IMR-90 (cell line): ENCODE results near the gene PPP1R17. TPM values are rescaled to one million over a fixed set of nuclear protein-coding genes. Genes with fewer than 3 reads are reported as not detected.

Experiments used
- ATAC-seq: fragments of 200-7000 bp; cut with Tn5 transposase; 2 replicates; pipeline ENCODE4 v1.9.1; 2020; ENCODE audit warnings: low read depth, mild to moderate bottlenecking, moderate library complexity
- BruUV-seq: library from RNA; stranded (reverse); fragments of 400-500 nt; replicated peaks from 2 replicates; lab custom pipeline; 2021; lab: Mats Ljungman, UMichigan
- CTCF ChIA-PET: fragments of 300-600 bp; formaldehyde crosslinking; extraction: SDS; loops from one replicate; lab custom pipeline; 2021; ENCODE audit warnings: antibody characterized with exemption; lab: Yijun Ruan, JAX
- POLR2A ChIA-PET: fragments of 300-600 bp; sonication (Branson Sonifier 250); formaldehyde crosslinking; loops from one replicate; lab custom pipeline; 2022; ENCODE audit warnings: antibody characterized with exemption; ENCODE audit not compliant: unreplicated experiment; lab: Charles Lee
- DNase-seq: peaks from one replicate; pipeline ENCODE4 v3.0.0; 2013
- H2AFZ ChIP-seq: replicated peaks from 2 replicates; pipeline ENCODE3; 2013; ENCODE audit warnings: low read length, mild to moderate bottlenecking; ENCODE audit not compliant: poor library complexity
- H2AK5ac ChIP-seq: 2 replicates; pipeline ENCODE4 v1.6.1; 2013; ENCODE audit warnings: low read depth, low read length, inconsistent platforms
- H2AK9ac ChIP-seq: replicated peaks from 2 replicates; pipeline ENCODE3; 2013; ENCODE audit warnings: mild to moderate bottlenecking, low read depth, low read length, moderate library complexity; ENCODE audit not compliant: poor library complexity
- H2BK120ac ChIP-seq: 2 replicates; pipeline ENCODE4 v1.6.1; 2013; ENCODE audit warnings: low read depth, low read length, inconsistent platforms
- H2BK15ac ChIP-seq: 3 replicates; pipeline ENCODE4 v1.6.1; 2013; ENCODE audit warnings: low read depth, low read length, inconsistent platforms
- H2BK20ac ChIP-seq: 2 replicates; pipeline ENCODE4 v1.6.1; 2013; ENCODE audit warnings: low read depth, mild to moderate bottlenecking, inconsistent platforms, low read length, moderate library complexity
- H2BK5ac ChIP-seq: 2 replicates; pipeline ENCODE4 v1.6.1; 2013; ENCODE audit warnings: mild to moderate bottlenecking, low read depth, low read length, inconsistent platforms; ENCODE audit not compliant: poor library complexity, severe bottlenecking
- H3K14ac ChIP-seq: replicated peaks from 2 replicates; pipeline ENCODE4 v1.6.1; 2013; ENCODE audit warnings: low read depth, low read length, inconsistent platforms
- H3K18ac ChIP-seq: 2 replicates; pipeline ENCODE4 v1.6.1; 2013; ENCODE audit warnings: low read depth, low read length, control low read depth
- H3K23ac ChIP-seq: 2 replicates; pipeline ENCODE4 v1.6.1; 2013; ENCODE audit warnings: low read depth, low read length, inconsistent platforms
- H3K27ac ChIP-seq: 2 replicates; pipeline ENCODE4 v1.5.1; 2013; ENCODE audit warnings: mild to moderate bottlenecking, control low read depth, low read length; ENCODE audit not compliant: insufficient read depth
- H3K27me3 ChIP-seq: 2 replicates; pipeline ENCODE4 v1.6.1; 2013; ENCODE audit warnings: low read length; ENCODE audit not compliant: control insufficient read depth, insufficient read depth
- H3K36me3 ChIP-seq: 2 replicates; pipeline ENCODE4 v1.6.1; 2013; ENCODE audit warnings: low read length, mixed read lengths; ENCODE audit not compliant: control insufficient read depth, insufficient read depth
- H3K4ac ChIP-seq: 2 replicates; pipeline ENCODE4 v1.6.1; 2013; ENCODE audit warnings: low read depth, low read length, inconsistent platforms
- H3K4me1 ChIP-seq: 2 replicates; pipeline ENCODE4 v1.6.1; 2013; ENCODE audit warnings: low read length, mixed read lengths; ENCODE audit not compliant: control insufficient read depth, insufficient read depth
- H3K4me2 ChIP-seq: 2 replicates; pipeline ENCODE4 v1.6.1; 2013; ENCODE audit warnings: low read depth, mild to moderate bottlenecking, control low read depth, low read length, moderate library complexity
- H3K4me3 ChIP-seq: 2 replicates; pipeline ENCODE4 v1.5.1; 2013; ENCODE audit warnings: low read depth, mild to moderate bottlenecking, control low read depth, low read length, moderate library complexity; ENCODE audit not compliant: insufficient read depth
- H3K56ac ChIP-seq: 2 replicates; pipeline ENCODE4 v1.6.1; 2013; ENCODE audit warnings: low read length, inconsistent platforms; ENCODE audit not compliant: insufficient read depth; ENCODE audit errors: extremely low read depth
- H3K79me1 ChIP-seq, 2 experiments: 2 replicates each; pipeline ENCODE4 v1.6.1; 2013; ENCODE audit warnings: low read length in 2 of 2, inconsistent platforms in 1 of 2, low read depth in 1 of 2
- H3K9ac ChIP-seq: 2 replicates; pipeline ENCODE4 v1.6.1; 2013; ENCODE audit warnings: low read depth, low read length, control low read depth
- H3K9me1 ChIP-seq: 2 replicates; pipeline ENCODE4 v1.6.1; 2013; ENCODE audit warnings: low read length, inconsistent platforms; ENCODE audit not compliant: insufficient read depth
- H3K9me3 ChIP-seq: 2 replicates; pipeline ENCODE4 v1.6.1; 2013; ENCODE audit warnings: low read length; ENCODE audit not compliant: control insufficient read depth, insufficient read depth
- H4K20me1 ChIP-seq: 2 replicates; pipeline ENCODE4 v1.6.1; 2013; ENCODE audit warnings: low read length, inconsistent platforms; ENCODE audit not compliant: insufficient read depth
- H4K5ac ChIP-seq: 2 replicates; pipeline ENCODE4 v1.6.1; 2013; ENCODE audit warnings: mild to moderate bottlenecking, low read depth, low read length, control low read depth
- H4K8ac ChIP-seq, 2 experiments: 2 replicates each; pipeline ENCODE4 v1.6.1; 2013; ENCODE audit warnings: low read depth in 2 of 2, low read length in 2 of 2, control low read depth in 1 of 2, inconsistent platforms in 1 of 2
- H4K91ac ChIP-seq: 2 replicates; pipeline ENCODE4 v1.6.1; 2013; ENCODE audit warnings: low read depth, low read length, inconsistent platforms; ENCODE audit not compliant: insufficient read depth
- BHLHE40 ChIP-seq: fragments of 150-350 bp; IDR thresholded peaks from 2 replicates; pipeline ENCODE4 v1.6.1; 2016; ENCODE audit warnings: mild to moderate bottlenecking, low read depth, low read length
- CEBPB ChIP-seq: IDR thresholded peaks from 2 replicates; pipeline ENCODE4 v1.6.1; 2012; ENCODE audit warnings: low read depth, low read length, improper control_type of control experiment
- CTCF ChIP-seq: conservative IDR thresholded peaks from 2 replicates; pipeline ENCODE4 v1.5.1; 2012; ENCODE audit warnings: mild to moderate bottlenecking, low read depth, low read length, improper control_type of control experiment
- FOS ChIP-seq: fragments of 150-350 bp; IDR thresholded peaks from 2 replicates; pipeline ENCODE4 v1.6.1; 2016; ENCODE audit warnings: low read depth, low read length
- MAZ ChIP-seq: IDR thresholded peaks from 2 replicates; pipeline ENCODE4 v1.6.1; 2012; ENCODE audit warnings: low read depth, mild to moderate bottlenecking, low read length, improper control_type of control experiment, moderate library complexity, borderline replicate concordance
- MXI1 ChIP-seq: IDR thresholded peaks from 2 replicates; pipeline ENCODE4 v1.6.1; 2012; ENCODE audit warnings: low read depth, mild to moderate bottlenecking, low read length, moderate library complexity, borderline replicate concordance
- NFE2L2 ChIP-seq: fragments of 150-350 bp; IDR thresholded peaks from 2 replicates; pipeline ENCODE4 v1.6.1; 2016; ENCODE audit warnings: low read depth, mild to moderate bottlenecking, low read length
- POLR2A ChIP-seq: IDR thresholded peaks from 2 replicates; pipeline ENCODE4 v1.6.1; 2012; ENCODE audit warnings: mild to moderate bottlenecking, low read depth, low read length
- RAD21 ChIP-seq: IDR thresholded peaks from 2 replicates; pipeline ENCODE4 v1.6.1; 2012; ENCODE audit warnings: low read length, improper control_type of control experiment
- RCOR1 ChIP-seq: IDR thresholded peaks from 2 replicates; pipeline ENCODE4 v1.6.1; 2012; ENCODE audit warnings: mild to moderate bottlenecking, low read length, improper control_type of control experiment; ENCODE audit not compliant: insufficient replicate concordance
- RFX5 ChIP-seq: IDR thresholded peaks from 2 replicates; pipeline ENCODE4 v1.8.0; 2012; ENCODE audit warnings: low read depth, mild to moderate bottlenecking, low read length, moderate library complexity
- SMC3 ChIP-seq: fragments of 150-350 bp; IDR thresholded peaks from 2 replicates; pipeline ENCODE4 v1.6.1; 2016; ENCODE audit warnings: low read depth, mild to moderate bottlenecking, antibody characterized with exemption, low read length, moderate library complexity
- USF2 ChIP-seq: fragments of 150-350 bp; IDR thresholded peaks from 2 replicates; pipeline ENCODE4 v1.6.1; 2017; ENCODE audit warnings: mild to moderate bottlenecking, antibody characterized with exemption, low read length, low read depth
- WGBS, 2 experiments: methylation state at CpG; one replicate each; pipeline versions ENCODE4 v1.1.5 to v1.1.7; 2013; ENCODE audit warnings: missing lambda C conversion rate in 2 of 2; ENCODE audit not compliant: insufficient read length in 1 of 2; ENCODE audit errors: extremely low coverage in 2 of 2; 5-methylcytosine and 5-hydroxymethylcytosine counted together
- dilution Hi-C: fragments of 300-500 bp; cut with HindIII; formaldehyde crosslinking; loops from one replicate; pipeline ENCODE4 v1.14.3; 2018; ENCODE audit warnings: low sequenced_read_pairs; ENCODE audit not compliant: unreplicated experiment
- in situ Hi-C: fragments of 300-500 bp; cut with MboI; formaldehyde crosslinking; loops from 3 replicates; pipeline ENCODE4 v1.14.3; 2019; ENCODE audit warnings: low sequenced_read_pairs, inconsistent platforms, mixed read lengths
- intact Hi-C: fragments of 100-400 bp; cut with micrococcal nuclease; formaldehyde crosslinking; loops from 2 replicates; pipeline ENCODE4 v1.10.0; 2022
- polyA plus RNA-seq, 3 experiments: library from polyadenylated mRNA; depleted of rRNA; stranded (reverse); fragments of >200 nt; gene quantifications; 2 replicates each; pipeline ENCODE4 v1.2.3, GENCODE V29; 2012; ENCODE audit warnings: low replicate concordance in 1 of 3
- total RNA-seq: library from RNA; depleted of rRNA; stranded (reverse); fragments of >200 nt; gene quantifications from 2 replicates; pipeline ENCODE4 v1.2.3, GENCODE V29; 2012

The PPP1R17 gene
- total and polyA plus RNA-seq, 2 of the 4 experiments (the other 2 are of a cell fraction) = not detected

DNA sequence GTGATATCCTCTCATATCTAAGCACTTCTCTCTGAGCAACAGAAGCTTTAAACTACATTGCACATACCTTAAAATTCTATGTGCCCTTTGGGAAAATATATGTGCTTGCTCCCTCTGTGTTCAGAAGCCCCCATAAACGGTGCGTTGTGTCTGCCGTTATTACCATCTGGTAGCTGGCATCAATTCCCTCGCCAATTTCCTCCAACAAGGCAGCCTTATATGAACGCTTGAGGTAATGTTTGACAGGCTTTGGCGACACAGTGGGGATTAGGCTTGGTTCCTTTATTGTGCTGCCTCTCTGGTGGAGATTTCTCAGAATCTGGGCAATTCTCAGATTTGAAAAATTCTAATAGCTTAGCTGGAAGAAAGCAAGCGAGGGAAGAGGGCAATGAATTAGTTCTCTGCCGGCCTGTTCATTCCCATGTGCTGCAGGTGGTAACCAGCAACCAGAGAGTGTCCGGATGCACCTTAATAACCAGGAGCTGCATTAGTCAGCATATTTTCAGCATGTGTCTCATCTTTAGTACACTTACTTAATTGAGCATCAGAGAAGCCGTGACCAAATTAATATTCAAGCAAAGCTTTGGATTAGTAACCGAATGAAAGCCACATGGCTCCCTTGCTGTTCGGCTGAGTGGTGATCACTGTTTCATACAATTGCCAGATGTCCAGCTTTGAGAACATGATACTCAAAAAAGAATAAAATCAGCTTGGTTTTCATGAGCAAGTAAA is 7.3 kb upstream of the PPP1R17 start:
- ChIA-PET CTCF (no interaction called here), POLR2A (no interaction called here)
- Histone ChIP-seq H2BK5ac (no peak overlapping the region), H3K4me3 (no peak overlapping the region), H3K27ac (no peak overlapping the region), H3K23ac (no peak overlapping the region), H3K36me3 (no peaks in the 10 kb centered on the region), H3K14ac (no peak overlapping the region), H3K4me2 (no peak overlapping the region), H3K9me3 (no peaks in the 10 kb centered on the region), H3K4ac (no peak overlapping the region), H3K4me1 (no peaks in the 10 kb centered on the region), H3K79me1 (no peaks in the 10 kb centered on the region), H3K9ac (no peak overlapping the region), H3K27me3 (no peaks in the 10 kb centered on the region), H4K20me1 (no peaks in the 10 kb centered on the region), H4K91ac (no peak overlapping the region), H4K8ac (no peak overlapping the region), H2AK9ac (no peak overlapping the region), H2BK20ac (no peak overlapping the region), H3K18ac (no peak overlapping the region), H2AK5ac (no peak overlapping the region), H3K9me1 (no peaks in the 10 kb centered on the region), H2BK15ac (no peak overlapping the region), H4K5ac (no peak overlapping the region), H2BK120ac (no peak overlapping the region), H2AFZ (no peak overlapping the region), H3K56ac (no peak overlapping the region)
- BruUV-seq = no TSS peak
- TF ChIP-seq CEBPB (no peak), MAZ (no peak), BHLHE40 (no peak), MXI1 (no peak), POLR2A (no peak), NFE2L2 (no peak), RAD21 (no peak), FOS (no peak), USF2 (no peak), CTCF (no peak), RFX5 (no peak), SMC3 (no peak), RCOR1 (no peak)
- in situ Hi-C loops = no loop called here
- DNase-seq (no peak), ATAC-seq (no peak)
- intact Hi-C loops = no loop called here
- dilution Hi-C loops = no loop called here
- 74% methylated on average over 8 of the region's 12 CpGs; no CpG with 5 or more reads in 1 of the 2 experiments for WGBS, 2 experiments
